ENCODE measurements around the gene CD86. TPM values are rescaled to one million over a fixed set of nuclear protein-coding genes. Genes with fewer than 3 reads are reported as not detected.

CD86 gene
- total RNA-seq, 1 experiment from 2014 or later, result not detected

GRCh38 chr3:122084799-122085198, 29.6 kb downstream of the CD86 start:
- no TSS peak for BruUV-seq (replicated peaks)
- no peak overlapping the region for H2AFZ ChIP-seq (ENCODE audit: low read depth, low read length, poor library complexity, severe bottlenecking)
- no peak overlapping the region for H3K27ac ChIP-seq (ENCODE audit: low read depth, low read length)
- no peak overlapping the region for H3K4me2 ChIP-seq (ENCODE audit: low read length)
- no peak overlapping the region for H3K4me3 ChIP-seq (replicated peaks in 1 of 2; ENCODE audit: low read depth in 1 of 2, low read length in 2 of 2)
- H3K9me3 ChIP-seq (ENCODE audit: control insufficient read depth in 1 of 2, insufficient read depth in 1 of 2, low read depth in 1 of 2, low read length in 2 of 2), result no peaks in the 10 kb centered on the region
- ChIA-PET CTCF (no interaction called here), RAD21 (ENCODE audit: low non-redundant PET in 1 of 2, low total read pairs in 2 of 2, uncharacterized antibody in 2 of 2, unreplicated experiment in 2 of 2) (no interaction called here), POLR2A (no interaction called here)
- TF ChIP-seq YY1 (IDR thresholded peaks at IDR 0.05; ENCODE audit: extremely low read depth, insufficient replicate concordance, low read depth, low read length) (no peak), EZH2 (IDR thresholded peaks at IDR 0.05) (no peak), SRF (IDR thresholded peaks at IDR 0.05; ENCODE audit: low read depth) (no peak), SIN3A (IDR thresholded peaks at IDR 0.05; ENCODE audit: low read depth) (no peak), TCF7L2 (IDR thresholded peaks at IDR 0.05; ENCODE audit: borderline replicate concordance, extremely low read depth, insufficient read depth, insufficient read length) (no peak), EGR1 (IDR thresholded peaks at IDR 0.05; ENCODE audit: low read depth) (no peak), ATF3 (IDR thresholded peaks at IDR 0.05) (no peak), ZNF274 (IDR thresholded peaks at IDR 0.05; ENCODE audit: low read depth, low read length) (no peak)
- intact Hi-C loops (cut with micrococcal nuclease), result no loop called here
- no peaks in the 10 kb centered on the region for H4K20me1 ChIP-seq (ENCODE audit: insufficient read depth)
- no peaks in the 10 kb centered on the region for H3K4me1 ChIP-seq (ENCODE audit: control insufficient read depth in 1 of 2, insufficient read depth in 2 of 2, low read length in 2 of 2)
- DNase-seq (ENCODE audit: low read depth, low spot score) (no peak), ATAC-seq (no peak)
- H3K9ac ChIP-seq (ENCODE audit: low read length), result no peak overlapping the region
- no peaks in the 10 kb centered on the region for H3K79me2 ChIP-seq (ENCODE audit: insufficient read depth, low read length)
- no peaks in the 10 kb centered on the region for H3K9me2 ChIP-seq (ENCODE audit: insufficient read depth)
- no peaks in the 10 kb centered on the region for H3K27me3 ChIP-seq (ENCODE audit: insufficient read depth, low read length)
- H3K36me3 ChIP-seq (ENCODE audit: control insufficient read depth in 1 of 2, insufficient read depth in 2 of 2, low read length in 2 of 2), result no peaks in the 10 kb centered on the region

- H3K27me3 ChIP-seq (ENCODE audit: insufficient read depth, low read length), result no peaks in the 10 kb centered on the region
- H3K79me2 ChIP-seq (ENCODE audit: insufficient read depth, low read length), result no peaks in the 10 kb centered on the region
- H4K20me1 ChIP-seq (ENCODE audit: insufficient read depth), result no peaks in the 10 kb centered on the region
- no peak for DNase-seq (ENCODE audit: low read depth, low spot score)
- no peak overlapping the region for H2AFZ ChIP-seq (ENCODE audit: low read depth, low read length, poor library complexity, severe bottlenecking)
- no peak overlapping the region for H3K4me3 ChIP-seq (replicated peaks in 1 of 2; ENCODE audit: low read depth in 1 of 2, low read length in 2 of 2)
- no peak overlapping the region for H3K9ac ChIP-seq (ENCODE audit: low read length)
- no peaks in the 10 kb centered on the region for H3K9me3 ChIP-seq (ENCODE audit: control insufficient read depth in 1 of 2, insufficient read depth in 1 of 2, low read depth in 1 of 2, low read length in 2 of 2)
- H3K36me3 ChIP-seq (ENCODE audit: control insufficient read depth in 1 of 2, insufficient read depth in 2 of 2, low read length in 2 of 2), result no peaks in the 10 kb centered on the region
- intact Hi-C loops (cut with micrococcal nuclease), result no loop called here
- no peaks in the 10 kb centered on the region for H3K9me2 ChIP-seq (ENCODE audit: insufficient read depth)
- no TSS peak for BruUV-seq (replicated peaks)
- ChIA-PET POLR2A (no interaction called here), RAD21 (ENCODE audit: low non-redundant PET in 1 of 2, low total read pairs in 2 of 2, uncharacterized antibody in 2 of 2, unreplicated experiment in 2 of 2) (no interaction called here), CTCF (no interaction called here)
- H3K4me1 ChIP-seq (ENCODE audit: control insufficient read depth in 1 of 2, insufficient read depth in 2 of 2, low read length in 2 of 2), result no peaks in the 10 kb centered on the region
- ATAC-seq, result no peak
- no peak overlapping the region for H3K4me2 ChIP-seq (ENCODE audit: low read length)
- H3K27ac ChIP-seq (ENCODE audit: low read depth, low read length), result no peak overlapping the region
- TF ChIP-seq SRF (IDR thresholded peaks at IDR 0.05; ENCODE audit: low read depth) (no peak), ZNF274 (IDR thresholded peaks at IDR 0.05; ENCODE audit: low read depth, low read length) (no peak), YY1 (IDR thresholded peaks at IDR 0.05; ENCODE audit: extremely low read depth, insufficient replicate concordance, low read depth, low read length) (no peak), RAD21 (IDR thresholded peaks at IDR 0.05; ENCODE audit: low read depth) (no peak), MAX (IDR thresholded peaks at IDR 0.05) (no peak), CEBPB (IDR thresholded peaks at IDR 0.05; ENCODE audit: low read depth) (no peak), ELF1 (IDR thresholded peaks at IDR 0.05; ENCODE audit: borderline replicate concordance, low read depth) (no peak), CTCF (IDR thresholded peaks at IDR 0.05 in 2 of 3, conservative IDR thresholded peaks at IDR 0.05 in 1 of 3; ENCODE audit: borderline replicate concordance in 1 of 3, insufficient read depth in 1 of 3, low read depth in 2 of 3, low read length in 2 of 3) (no peak), REST (IDR thresholded peaks at IDR 0.05; ENCODE audit: low read depth) (no peak), EZH2phosphoT487 (IDR thresholded peaks at IDR 0.05; ENCODE audit: borderline replicate concordance) (no peak), TCF7L2 (IDR thresholded peaks at IDR 0.05; ENCODE audit: borderline replicate concordance, extremely low read depth, insufficient read depth, insufficient read length) (no peak)
These were observed 30.5 kb downstream of the CD86 start for GRCh38 chr3:122085673-122086072.

Data from HCT116 (cell line).